ENCODE data around the gene TAF3. TPM values are rescaled to one million over a fixed set of nuclear protein-coding genes. Genes with fewer than 3 reads are reported as not detected.
A peak's percentile ranks its signal among the peaks of the same experiment; 100 is the strongest.
"Not testable (repeated sequence)": the region's sequence is repeated elsewhere in the genome, so short reads cannot be mapped to it uniquely, and the experiment has no call there.

The TAF3 gene
- total RNA-seq, 2 donors from 2014 or later, result 15.6 to 20.0 TPM

GRCh38 chr10:7795605-7796004, 22.7 kb upstream of the TAF3 start:
- Mint-ChIP-seq H3K9me3 (no peaks in the 10 kb centered on the region), H3K36me3 (peaks cover 27% of the 10 kb centered on the region), H3K4me3 (no peak overlapping the region), H3K27me3 (no peaks in the 10 kb centered on the region), H3K4me1 (ENCODE audit: low read depth in 2 of 2) (peaks cover 41 to 50% of the 10 kb centered on the region in 2 donors), H3K27ac (no peak overlapping the region)
- DNase-seq (ENCODE audit: low spot score), result no peak
- no peak for ATAC-seq

GRCh38 chr10:7797582-7797981, 20.7 kb upstream of the TAF3 start:
- ATAC-seq (peak in 1 of 2 donors; percentile 57), DNase-seq (ENCODE audit: low spot score) (no peak)
- Mint-ChIP-seq H3K4me1 (ENCODE audit: low read depth in 2 of 2) (peaks cover 32 to 41% of the 10 kb centered on the region in 2 donors), H3K27me3 (no peaks in the 10 kb centered on the region), H3K27ac (peak overlapping the region; percentile 18 to 20), H3K4me3 (no peak overlapping the region), H3K36me3 (peaks cover 23% of the 10 kb centered on the region), H3K9me3 (no peaks in the 10 kb centered on the region)

DNA sequence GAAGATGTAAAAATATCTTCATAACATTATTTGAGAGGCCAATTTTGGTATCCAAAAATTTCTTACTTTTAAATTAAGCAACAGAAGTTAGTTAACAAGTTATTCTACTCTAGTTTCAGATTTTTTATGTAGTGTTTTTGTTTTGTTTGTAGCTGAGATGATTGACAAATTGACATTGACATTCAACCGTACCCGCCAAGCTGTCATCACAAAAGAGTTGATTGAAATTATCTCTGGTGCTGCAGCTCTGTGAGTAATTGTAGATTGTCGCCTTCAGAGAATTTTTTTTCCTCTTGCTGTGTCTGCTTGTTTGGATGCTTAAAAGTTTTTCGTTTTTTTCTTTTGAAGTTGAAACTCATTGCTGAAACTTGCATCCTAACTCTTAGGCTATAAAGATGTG, 15.7 kb upstream of the TAF3 start:
- no peak for DNase-seq (ENCODE audit: low spot score)
- H3K36me3 Mint-ChIP-seq, result peaks cover 36% of the 10 kb centered on the region
- H3K9me3 Mint-ChIP-seq, result no peaks in the 10 kb centered on the region
- no peak overlapping the region for H3K4me3 Mint-ChIP-seq
- H3K4me1 Mint-ChIP-seq (ENCODE audit: low read depth in 2 of 2), result peaks cover 0 to under 1% of the 10 kb centered on the region in 2 donors
- H3K27me3 Mint-ChIP-seq, result no peaks in the 10 kb centered on the region
- no peak overlapping the region for H3K27ac Mint-ChIP-seq
- no peak for ATAC-seq

DNA sequence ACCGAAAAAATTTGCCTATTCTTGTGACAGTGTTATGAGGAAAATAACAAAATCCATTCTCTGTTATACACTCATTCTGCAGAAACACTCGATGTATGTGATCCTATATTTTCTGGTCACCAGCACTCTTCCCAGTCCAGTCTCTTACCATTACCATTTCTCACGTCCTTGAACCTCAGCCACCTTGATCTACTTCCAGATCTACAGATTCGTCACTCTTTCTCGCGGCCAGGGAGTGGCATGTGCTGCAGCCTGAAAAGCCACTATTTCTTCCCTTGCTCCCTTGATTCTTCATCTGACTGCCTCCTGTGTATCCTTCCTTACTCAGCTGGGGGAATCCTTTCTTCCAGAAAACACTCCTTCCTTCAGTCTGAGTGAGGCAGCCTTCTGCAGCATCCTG, 14.1 kb upstream of the TAF3 start:
- Mint-ChIP-seq H3K4me3 (no peak overlapping the region), H3K9me3 (no peaks in the 10 kb centered on the region), H3K27me3 (no peaks in the 10 kb centered on the region), H3K27ac (no peak overlapping the region), H3K36me3 (peaks cover 34% of the 10 kb centered on the region), H3K4me1 (ENCODE audit: low read depth in 2 of 2) (no peaks in the 10 kb centered on the region)
- ATAC-seq, result no peak
- DNase-seq (ENCODE audit: low spot score), result no peak

- H3K4me1 Mint-ChIP-seq (ENCODE audit: low read depth in 2 of 2), result no peaks in the 10 kb centered on the region
- H3K27me3 Mint-ChIP-seq, result no peaks in the 10 kb centered on the region
- no peak for DNase-seq (ENCODE audit: low spot score)
- H3K27ac Mint-ChIP-seq, result no peak overlapping the region
- H3K36me3 Mint-ChIP-seq, result peaks cover 29% of the 10 kb centered on the region
- no peak for ATAC-seq
- no peak overlapping the region for H3K4me3 Mint-ChIP-seq
- H3K9me3 Mint-ChIP-seq, result no peaks in the 10 kb centered on the region
Measured at GRCh38 chr10:7804741-7805140, 13.6 kb upstream of the TAF3 start.

DNA sequence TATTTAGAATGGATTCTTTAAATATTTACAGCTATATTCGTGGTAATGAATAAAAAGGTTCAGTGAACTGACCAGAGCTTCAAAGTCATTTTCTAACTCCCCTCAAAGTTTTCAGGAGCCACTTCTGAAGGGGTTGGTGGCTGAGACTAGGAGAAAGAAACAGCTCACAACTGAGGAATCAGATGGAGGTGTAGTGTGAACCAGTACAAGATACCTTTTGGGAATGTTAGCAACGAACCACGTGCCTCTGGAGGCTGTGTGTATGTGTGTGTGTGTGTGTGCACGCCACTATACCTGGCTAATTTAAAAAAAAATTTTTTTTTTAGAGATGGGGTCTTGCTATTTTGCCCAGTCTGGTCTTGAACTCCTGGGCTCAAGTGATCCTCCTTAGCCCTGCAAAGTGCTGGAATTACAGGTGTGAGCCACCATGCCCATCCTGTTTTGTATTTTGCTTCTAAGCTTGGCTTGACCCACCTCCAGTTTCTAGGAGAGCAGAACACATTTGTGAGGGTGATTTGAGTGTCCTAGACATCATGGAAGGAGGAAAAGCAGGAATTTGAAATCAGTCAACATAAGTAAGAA, 9.5 kb upstream of the TAF3 start:
- Mint-ChIP-seq H3K27me3 (peaks cover 4 to 7% of the 10 kb centered on the region in 2 donors), H3K9me3 (no peaks in the 10 kb centered on the region), H3K4me3 (no peak overlapping the region), H3K27ac (no peak overlapping the region), H3K36me3 (peaks cover 17% of the 10 kb centered on the region), H3K4me1 (ENCODE audit: low read depth in 2 of 2) (no peaks in the 10 kb centered on the region)
- DNase-seq (ENCODE audit: low spot score) (no peak), ATAC-seq (no peak)

DNA sequence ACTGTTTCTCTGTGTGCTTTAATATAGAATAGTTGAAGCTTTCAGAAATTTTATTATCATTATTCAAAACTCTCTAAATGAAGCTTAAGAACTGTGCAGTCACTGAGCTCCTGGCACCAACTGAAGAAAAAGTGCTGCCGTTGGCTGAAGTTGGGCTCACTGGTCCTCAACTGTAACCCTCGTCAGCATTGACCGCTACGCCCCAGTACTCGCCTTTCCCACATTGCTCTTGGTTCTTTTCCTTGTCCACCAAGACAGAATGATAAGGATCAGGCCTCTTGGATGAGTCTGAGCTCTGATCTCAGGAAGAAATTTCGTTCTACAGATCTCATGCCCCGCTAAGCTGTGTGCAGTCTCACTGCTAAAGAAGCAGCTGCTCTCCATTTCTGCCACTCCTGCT, 7.9 kb upstream of the TAF3 start:
- Mint-ChIP-seq H3K27ac (no peak overlapping the region), H3K9me3 (no peaks in the 10 kb centered on the region), H3K4me3 (no peak overlapping the region), H3K27me3 (peaks cover 6 to 7% of the 10 kb centered on the region in 2 donors), H3K4me1 (ENCODE audit: low read depth in 2 of 2) (no peaks in the 10 kb centered on the region), H3K36me3 (peaks cover 7% of the 10 kb centered on the region)
- DNase-seq (ENCODE audit: low spot score) (no peak), ATAC-seq (no peak)

- Mint-ChIP-seq H3K36me3 (peaks cover 7% of the 10 kb centered on the region), H3K4me3 (no peak overlapping the region), H3K27ac (no peak overlapping the region), H3K27me3 (peaks cover 6 to 7% of the 10 kb centered on the region in 2 donors), H3K4me1 (ENCODE audit: low read depth in 2 of 2) (no peaks in the 10 kb centered on the region), H3K9me3 (no peaks in the 10 kb centered on the region)
- ATAC-seq, result no peak
- DNase-seq (ENCODE audit: low spot score), result no peak
Measured at GRCh38 chr10:7811000-7811399, 7.3 kb upstream of the TAF3 start.

DNA sequence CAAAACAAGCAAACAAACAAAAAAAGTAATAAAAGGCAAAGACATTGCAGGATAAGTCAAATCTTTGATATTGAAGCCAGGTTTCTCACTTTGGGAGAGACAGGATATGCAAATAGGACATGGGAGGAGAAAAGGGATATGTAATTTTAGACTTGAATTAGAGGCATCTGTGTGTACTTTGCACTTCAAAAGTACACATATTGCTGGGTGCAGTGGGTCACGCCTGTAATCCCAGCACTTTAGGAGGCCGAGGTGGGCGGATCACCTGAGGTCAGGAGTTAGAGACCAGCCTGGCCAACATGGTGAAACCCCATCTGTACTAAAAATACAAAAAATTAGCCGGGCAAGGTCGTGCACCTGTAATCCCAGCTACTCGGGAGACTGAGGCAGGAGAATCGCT, 6.6 kb upstream of the TAF3 start:
- not testable (repeated sequence) for H3K27me3 Mint-ChIP-seq; DNase-seq (ENCODE audit: low spot score); H3K27ac Mint-ChIP-seq; H3K9me3 Mint-ChIP-seq; ATAC-seq; H3K36me3 Mint-ChIP-seq; H3K4me1 Mint-ChIP-seq (ENCODE audit: low read depth in 2 of 2); H3K4me3 Mint-ChIP-seq

- ATAC-seq (no peak), DNase-seq (ENCODE audit: low spot score) (no peak)
- Mint-ChIP-seq H3K27ac (no peak overlapping the region), H3K4me3 (no peak overlapping the region), H3K36me3 (no peaks in the 10 kb centered on the region), H3K4me1 (ENCODE audit: low read depth in 2 of 2) (peaks cover 5 to 6% of the 10 kb centered on the region in 2 donors), H3K9me3 (no peaks in the 10 kb centered on the region), H3K27me3 (peaks cover 6 to 7% of the 10 kb centered on the region in 2 donors)
Measured at GRCh38 chr10:7813481-7813880, 4.8 kb upstream of the TAF3 start.

- peaks cover 6 to 7% of the 10 kb centered on the region in 2 donors for H3K27me3 Mint-ChIP-seq
- H3K4me1 Mint-ChIP-seq (ENCODE audit: low read depth in 2 of 2), result peaks cover 26 to 31% of the 10 kb centered on the region in 2 donors
- no peaks in the 10 kb centered on the region for H3K9me3 Mint-ChIP-seq
- H3K36me3 Mint-ChIP-seq, result peaks cover 13% of the 10 kb centered on the region
- no peak for DNase-seq (ENCODE audit: low spot score)
- H3K27ac Mint-ChIP-seq, result peak overlapping the region; percentile 77 to 93
- no peak for ATAC-seq
- H3K4me3 Mint-ChIP-seq, result peak overlapping the region; percentile 99
Measured at GRCh38 chr10:7817576-7817975, 729 bp upstream of the TAF3 start.

DNA sequence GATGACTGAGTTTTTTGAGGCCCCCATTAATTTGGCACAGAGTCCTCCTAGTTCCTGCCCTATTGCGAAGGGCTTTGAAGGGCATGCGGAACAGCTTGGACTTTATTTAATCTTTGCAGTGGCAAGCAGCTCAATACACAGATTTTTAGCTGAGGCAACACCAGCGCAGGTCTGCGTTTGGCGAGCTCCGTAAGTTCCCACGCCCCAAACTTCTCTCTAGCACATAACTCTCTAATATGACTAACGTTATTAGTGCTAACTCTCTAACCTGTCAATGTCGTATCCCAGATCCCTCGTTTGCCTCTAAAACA, 366 bp upstream of the TAF3 start:
- Mint-ChIP-seq H3K27me3 (peaks cover 6 to 7% of the 10 kb centered on the region in 2 donors), H3K9me3 (no peaks in the 10 kb centered on the region), H3K4me3 (peak overlapping the region; percentile 99), H3K4me1 (ENCODE audit: low read depth in 2 of 2) (peaks cover 26 to 31% of the 10 kb centered on the region in 2 donors), H3K27ac (peak overlapping the region; percentile 77 to 93), H3K36me3 (peaks cover 13% of the 10 kb centered on the region)
- ATAC-seq (no peak), DNase-seq (ENCODE audit: low spot score) (no peak)

DNA sequence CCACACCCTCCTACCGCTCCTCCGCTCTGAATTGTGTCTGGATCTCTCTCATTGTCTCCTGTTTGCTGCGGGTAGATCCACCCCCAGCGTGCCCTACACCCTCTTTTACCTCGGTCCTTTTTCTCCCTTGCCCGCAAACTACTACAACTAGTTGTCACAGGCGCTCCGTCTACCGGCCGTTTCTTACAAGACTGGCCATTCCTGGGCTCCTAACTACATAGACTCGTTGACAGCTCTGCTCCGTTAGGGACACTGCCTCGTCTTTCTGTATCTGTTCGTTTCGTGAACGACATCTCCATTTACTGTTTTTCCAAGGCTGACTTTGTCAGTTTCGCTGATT, 786 bp downstream of the TAF3 start:
- Mint-ChIP-seq H3K9me3 (no peaks in the 10 kb centered on the region), H3K36me3 (peaks cover 13% of the 10 kb centered on the region), H3K4me1 (ENCODE audit: low read depth in 2 of 2) (peaks cover 26 to 31% of the 10 kb centered on the region in 2 donors), H3K27ac (peak overlapping the region; percentile 77 to 93), H3K27me3 (peaks cover 0 to 3% of the 10 kb centered on the region in 2 donors), H3K4me3 (peak overlapping the region; percentile 99)
- no peak for DNase-seq (ENCODE audit: low spot score)
- peak; percentile 1 to 22 for ATAC-seq

GRCh38 chr10:7824251-7824650, 5.9 kb downstream of the TAF3 start:
- no peak overlapping the region for H3K27ac Mint-ChIP-seq
- ATAC-seq, result no peak
- H3K4me1 Mint-ChIP-seq (ENCODE audit: low read depth in 2 of 2), result peaks cover 22 to 27% of the 10 kb centered on the region in 2 donors
- no peaks in the 10 kb centered on the region for H3K9me3 Mint-ChIP-seq
- H3K4me3 Mint-ChIP-seq, result no peak overlapping the region
- no peaks in the 10 kb centered on the region for H3K27me3 Mint-ChIP-seq
- H3K36me3 Mint-ChIP-seq, result peaks cover 15% of the 10 kb centered on the region
- DNase-seq (ENCODE audit: low spot score), result no peak

DNA sequence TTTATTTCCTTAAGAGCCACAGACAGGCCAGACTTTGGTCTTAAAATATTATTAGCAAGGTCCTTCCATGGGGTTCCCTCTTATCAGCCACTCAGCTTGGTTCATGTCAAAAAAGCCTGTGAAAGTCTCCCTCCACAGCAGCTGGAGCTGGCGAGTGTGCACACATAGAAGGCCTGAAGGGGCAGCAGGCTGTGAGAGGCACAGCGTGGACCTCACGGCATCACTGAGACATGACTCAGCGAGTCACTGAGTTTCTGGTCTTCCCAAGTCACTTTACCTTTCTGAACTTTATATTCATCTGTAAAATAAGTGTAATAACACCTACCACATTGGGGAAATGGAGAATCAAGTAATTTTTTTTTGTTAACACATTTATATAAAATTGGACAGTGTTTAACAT, 8.7 kb downstream of the TAF3 start:
- peaks cover 12 to 16% of the 10 kb centered on the region in 2 donors for H3K4me1 Mint-ChIP-seq (ENCODE audit: low read depth in 2 of 2)
- peaks cover 8% of the 10 kb centered on the region for H3K36me3 Mint-ChIP-seq
- no peak for ATAC-seq

More for the DNA sequence above, 8.7 kb downstream of the TAF3 start:
- no peak overlapping the region for H3K4me3 Mint-ChIP-seq
- no peaks in the 10 kb centered on the region for H3K27me3 Mint-ChIP-seq
- no peak for DNase-seq (ENCODE audit: low spot score)
- no peaks in the 10 kb centered on the region for H3K9me3 Mint-ChIP-seq
- H3K27ac Mint-ChIP-seq, result no peak overlapping the region

Data from natural killer cell treated with Interleukin-12 subunit alpha and Interleukin-12 subunit beta and Interleukin-15 and Interleukin-18, amount 100 ng/mL, for 72 hours (primary cell).